Measurements from ENCODE around the gene HSPA6.
"Not testable (repeated sequence)": the region's sequence is repeated elsewhere in the genome, so short reads cannot be mapped to it uniquely, and the experiment has no call there.

DNA sequence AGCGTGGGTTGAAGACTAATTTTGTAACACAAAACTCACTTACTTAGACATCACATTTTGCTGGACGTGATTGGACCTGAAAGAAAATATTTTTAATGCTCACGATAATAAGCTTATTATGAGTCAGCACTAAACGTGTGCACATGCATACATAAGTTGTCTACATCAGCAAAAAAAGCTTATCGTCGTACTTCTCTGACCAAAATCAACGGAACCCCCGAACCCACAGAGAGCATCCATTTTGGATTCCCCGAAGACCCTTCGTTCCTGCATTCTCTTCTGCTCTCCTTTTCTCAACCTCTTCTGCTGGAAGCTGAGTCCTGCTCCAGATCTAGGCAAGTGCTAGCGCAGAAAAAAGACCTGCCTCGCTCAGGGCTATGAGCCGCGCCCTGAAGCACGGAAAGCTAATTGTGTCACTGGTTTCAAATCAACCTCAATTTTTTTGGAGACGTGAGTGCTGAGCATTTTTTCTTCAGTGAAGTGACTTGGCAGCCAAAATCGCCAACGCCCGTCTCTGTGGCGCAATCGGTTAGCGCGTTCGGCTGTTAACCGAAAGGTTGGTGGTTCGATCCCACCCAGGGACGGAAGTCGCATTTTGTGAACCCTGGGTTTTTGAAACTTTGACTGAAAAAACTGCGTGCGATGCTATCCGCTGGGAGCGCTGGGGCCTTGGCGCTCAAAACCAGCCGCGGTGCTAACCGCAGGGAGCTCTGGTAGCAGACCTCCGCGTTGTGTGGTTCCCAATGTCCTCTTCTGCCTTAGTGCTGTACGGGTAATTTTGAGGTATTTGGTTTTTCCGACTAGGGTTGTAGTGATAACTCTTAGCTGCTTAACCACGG, 15.6 kb downstream of the HSPA6 start:
- TF ChIP-seq CTCF (IDR thresholded peaks at IDR 0.05; ENCODE audit: low read length); EZH2 (IDR thresholded peaks at IDR 0.05; ENCODE audit: borderline replicate concordance, low read length): not testable (repeated sequence)
